Heart left ventricle (tissue), 16 donors: ENCODE results near the gene C5. TPM values are rescaled to one million over a fixed set of nuclear protein-coding genes. Genes with fewer than 3 reads are reported as not detected.

Experiments used
- ATAC-seq, 4 donors: fragments of 200-7000 bp; cut with Tn5 transposase; one replicate each; pipeline ENCODE4 v1.9.1; 2020 to 2022; ENCODE audit warnings: moderate library complexity in 4 of 4, mild to moderate bottlenecking in 3 of 4, moderate number of reproducible peaks in 1 of 4
- DNase-seq, 5 donors: peaks; one replicate each; pipeline ENCODE4 v3.0.0-alpha.2; 2020
- H3K27ac ChIP-seq, 12 donors: fragments of 200-600 bp; sonication (generic) in 4 of 12; one replicate each; pipeline versions ENCODE4 v1.5.0 to v1.8.0; 2016 to 2022; ENCODE audit warnings: mild to moderate bottlenecking in 2 of 12
- H3K27me3 ChIP-seq, 9 donors: fragments of 200-600 bp; sonication (generic) in 2 of 9; one replicate each; pipeline versions ENCODE4 v1.5.1 to v1.8.0; 2016 to 2022; ENCODE audit warnings: mild to moderate bottlenecking in 3 of 9
- H3K36me3 ChIP-seq, 9 donors: fragments of 200-600 bp; sonication (generic) in 2 of 9; one replicate each; pipeline versions ENCODE4 v1.5.0 to v1.8.0; 2018 to 2022; ENCODE audit warnings: mild to moderate bottlenecking in 2 of 9
- H3K4me1 ChIP-seq, 12 donors: fragments of 200-600 bp; sonication (generic) in 4 of 12; one replicate each; pipeline versions ENCODE4 v1.5.0 to v1.8.0; 2016 to 2022; ENCODE audit warnings: mild to moderate bottlenecking in 3 of 12
- H3K4me3 ChIP-seq, 12 donors: fragments of 200-600 bp; sonication (generic) in 4 of 12; one replicate each; pipeline versions ENCODE4 v1.5.0 to v1.8.0; 2017 to 2022; ENCODE audit warnings: mild to moderate bottlenecking in 9 of 12, moderate library complexity in 4 of 12
- H3K9me3 ChIP-seq, 12 donors: fragments of 200-600 bp; sonication (generic) in 4 of 12; one replicate each; pipeline versions ENCODE4 v1.5.0 to v1.8.0; 2016 to 2022; ENCODE audit warnings: mild to moderate bottlenecking in 1 of 12
- CTCF ChIP-seq, 12 donors: fragments of 200-600 bp; sonication (generic) in 4 of 12; IDR thresholded peaks; one replicate each; pipeline versions ENCODE4 v1.5.0 to v1.8.0; 2018 to 2022; ENCODE audit warnings: antibody characterized with exemption in 12 of 12, mild to moderate bottlenecking in 5 of 12
- POLR2A ChIP-seq, 2 donors: fragments of 450-650 bp; IDR thresholded peaks; one replicate each; pipeline ENCODE4 v1.6.1; 2017; ENCODE audit warnings: antibody characterized with exemption in 2 of 2, mild to moderate bottlenecking in 2 of 2, moderate library complexity in 2 of 2
- WGBS, 4 donors: extraction: QIAGEN DNeasy Blood & Tissue Kit in 2 of 4; methylation state at CpG; one replicate each; pipeline versions ENCODE4 v1.1.5 to v1.1.7; 2013 to 2018; 5-methylcytosine and 5-hydroxymethylcytosine counted together
- intact Hi-C, 10 donors: fragments of 100-400 bp; cut with DNase I; formaldehyde crosslinking; loops; one replicate each; pipeline versions ENCODE4 v1.11.1 to v1.14.2; 2022
- polyA plus RNA-seq, 2 donors: library from polyadenylated mRNA; stranded (reverse); fragments of 200-250 nt; gene quantifications; one replicate each; pipeline ENCODE4 v1.2.3, GENCODE V29; 2013
- total RNA-seq, 9 donors: library from RNA; depleted of rRNA in 2 of 9; stranded (reverse); fragments of >200 nt in 2 of 9; fragmentation: NEBNext Ultra II Directional in 3 of 9; extraction: Animal tissue kit (Norgen Biotek cat#: 25700) in 3 of 9; gene quantifications; one replicate each; pipeline versions ENCODE4 v1.1.0 to v1.2.4, GENCODE V29; 2016 to 2023
- donor health status: ischemic (EF 13 %, LVEDD 7.1; RV severe dilation, severe dysfunction).
- donor health status: healthy with polysubstance abuse.
- donor health status: DM: no; HTN: yes; CAD: no.
- donor health status: DM: no; HTN: no; CAD: no.
- donor health status: ischemic (EF 25% LVEDD 6.9; RV normal size, moderate dysfunction).
- donor health status: ischemic (EF 25% LVEDD 5.7; RV mildly dilated, moderate dysfunction).
- donor health status: healthy.
- donor health status: DM: yes; HTN: yes; CAD: no.
- donor health status: ischemic (EF 35%, LVEDD 5.7; RV mildly dilated, moderate dysfunction).
- donor health status: nonischemic (EF 11% LVEDD 7.7; RV severe dilation, severe dysfunction).
- donor health status: DM: yes; HTN: yes; CAD: no.
- donor health status: PGD.
- donor health status: ischemic (EF 29% LVEDD 5.4; RV normal size, mild dysfunction).
- donor health status: nonischemic (EF 23%, LVEDD 6.1; RV moderate dilation, normal function).

Gene C5
- total and polyA plus RNA-seq, 11 donors = 0.32 to 1.8 (median 0.54) TPM

GRCh38 chr9:121059998-121060636 lies 10.0 kb upstream of the C5 start:
- peaks cover 0 to 14% (median 0%) of the 10 kb centered on the region in 12 donors for H3K9me3 ChIP-seq
- no peaks in the 10 kb centered on the region for H3K27me3 ChIP-seq
- no peak overlapping the region for H3K27ac ChIP-seq
- no peaks in the 10 kb centered on the region for H3K36me3 ChIP-seq
- peaks cover 0 to 6% (median 0%) of the 10 kb centered on the region in 12 donors for H3K4me1 ChIP-seq
- H3K4me3 ChIP-seq = no peak overlapping the region
- DNase-seq (peak in 1 of 5 donors; percentile 27), ATAC-seq (peak in 1 of 4 donors; percentile 53)
- no peak for TF ChIP-seq POLR2A (IDR thresholded peaks at IDR 0.05)
- peak; percentile 55 to 84 (median 72) for TF ChIP-seq CTCF (IDR thresholded peaks at IDR 0.05)
- 19 to 25% (median 21%) methylated on average over 6 of the region's 6 CpGs for WGBS, 4 donors
- intact Hi-C loops = loop anchor here (1.0 to 10.0 kb wide), 12 partner anchors 73 to 445 kb away; partner anchors contain the start of gene PHF19 (in 1 of the 10)

- intact Hi-C loops = loop anchor here in 6 of 10 donors (2.0 to 10.0 kb wide), 5 partner anchors 72 to 445 kb away; no protein-coding TSS in a partner anchor
- H3K4me1 ChIP-seq = peaks cover 0 to 6% (median 0%) of the 10 kb centered on the region in 12 donors
- H3K27ac ChIP-seq = no peak overlapping the region
- no peak for ATAC-seq
- no peaks in the 10 kb centered on the region for H3K27me3 ChIP-seq
- 80 to 90% (median 84%) methylated on average over 6 of the region's 6 CpGs for WGBS, 4 donors
- TF ChIP-seq CTCF (IDR thresholded peaks at IDR 0.05) = no peak
- no peak for TF ChIP-seq POLR2A (IDR thresholded peaks at IDR 0.05)
- no peak for DNase-seq
- no peaks in the 10 kb centered on the region for H3K36me3 ChIP-seq
- H3K9me3 ChIP-seq = peaks cover 0 to 14% (median 0%) of the 10 kb centered on the region in 12 donors
- H3K4me3 ChIP-seq = no peak overlapping the region
Observed at GRCh38 chr9:121059513-121059912, 9.4 kb upstream of the C5 start.

- no peak overlapping the region for H3K4me3 ChIP-seq
- no peaks in the 10 kb centered on the region for H3K36me3 ChIP-seq
- DNase-seq (no peak), ATAC-seq (no peak)
- peaks cover 0 to 6% (median 0%) of the 10 kb centered on the region in 12 donors for H3K4me1 ChIP-seq
- 77 to 86% (median 81%) methylated on average over 5 of the region's 5 CpGs for WGBS, 4 donors
- TF ChIP-seq CTCF (IDR thresholded peaks at IDR 0.05) (no peak), POLR2A (IDR thresholded peaks at IDR 0.05) (no peak)
- no peaks in the 10 kb centered on the region for H3K27me3 ChIP-seq
- intact Hi-C loops = loop anchor here in 6 of 10 donors (2.0 to 10.0 kb wide), 5 partner anchors 71 to 443 kb away; no protein-coding TSS in a partner anchor
- no peak overlapping the region for H3K27ac ChIP-seq
- H3K9me3 ChIP-seq = peaks cover 0 to 14% (median 0%) of the 10 kb centered on the region in 12 donors
Observed at GRCh38 chr9:121057821-121058220, 7.7 kb upstream of the C5 start.

GRCh38 chr9:121055642-121056143 lies 5.6 kb upstream of the C5 start:
- intact Hi-C loops = loop anchor here in 5 of 10 donors (5.0 to 10.0 kb wide), 4 partner anchors 68 to 441 kb away; no protein-coding TSS in a partner anchor
- no peak for DNase-seq

More at GRCh38 chr9:121055642-121056143, 5.6 kb upstream of the C5 start:
- Histone ChIP-seq H3K4me3 (no peak overlapping the region), H3K27me3 (no peaks in the 10 kb centered on the region), H3K9me3 (peaks cover 0 to 14% (median 0%) of the 10 kb centered on the region in 12 donors), H3K36me3 (no peaks in the 10 kb centered on the region), H3K27ac (no peak overlapping the region), H3K4me1 (peaks cover 0 to 6% (median 0%) of the 10 kb centered on the region in 12 donors)
- no peak for TF ChIP-seq POLR2A (IDR thresholded peaks at IDR 0.05)
- peak in 3 of 12 donors; percentile 9 to 24 (median 20) for TF ChIP-seq CTCF (IDR thresholded peaks at IDR 0.05)
- peak in 1 of 4 donors; percentile 22 for ATAC-seq
- WGBS, 4 donors = 85 to 100% (median 86%) methylated on average over 1 to 2 of the region's 2 CpGs
